Right lobe of liver (tissue), 4 donors: ENCODE data around the gene DHX30.

Experiments used
- POLR2A ChIP-seq: fragments of 450-650 bp; IDR thresholded peaks from one replicate; pipeline ENCODE4 v1.6.1; 2017; ENCODE audit warnings: antibody characterized with exemption, mild to moderate bottlenecking
- TF ChIP-seq, protein P1 (sequence below), 4 donors: fragments of 200-600 bp in 3 of 4; fragments of 450-650 bp in 1 of 4; IDR thresholded peaks; one replicate each; pipeline versions ENCODE4 v1.5.1 to v1.8.0; 2016 to 2022; ENCODE audit warnings: antibody characterized with exemption in 4 of 4, mild to moderate bottlenecking in 2 of 4
- donor health status: DM: no; HTN: no; CAD: no.
- donor health status: DM: no; HTN: no; CAD: no.
- donor health status: DM: no; HTN: yes; CAD: no.

DNA sequence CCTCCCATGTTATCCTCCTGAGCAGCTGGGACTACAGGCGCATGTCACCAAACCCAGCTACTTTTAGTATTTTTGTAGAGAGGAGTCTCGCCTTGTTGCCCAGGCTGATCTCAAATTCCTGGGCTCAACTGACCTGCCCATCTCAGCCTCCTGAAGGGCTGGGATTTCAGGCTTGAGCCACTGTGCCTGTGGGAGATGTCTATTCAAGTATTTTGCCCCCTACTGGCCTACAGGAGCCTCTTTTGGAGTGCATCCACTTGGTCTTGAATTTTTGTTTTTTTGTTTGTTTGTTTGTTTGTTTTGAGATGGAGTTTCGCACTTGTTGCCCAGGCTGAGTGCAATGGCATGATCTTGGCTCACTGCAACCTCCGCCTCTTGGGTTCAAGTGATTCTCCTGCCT, 3.2 kb upstream of the DHX30 start:
- TF ChIP-seq POLR2A: no peak
- TF ChIP-seq, protein P1, sequence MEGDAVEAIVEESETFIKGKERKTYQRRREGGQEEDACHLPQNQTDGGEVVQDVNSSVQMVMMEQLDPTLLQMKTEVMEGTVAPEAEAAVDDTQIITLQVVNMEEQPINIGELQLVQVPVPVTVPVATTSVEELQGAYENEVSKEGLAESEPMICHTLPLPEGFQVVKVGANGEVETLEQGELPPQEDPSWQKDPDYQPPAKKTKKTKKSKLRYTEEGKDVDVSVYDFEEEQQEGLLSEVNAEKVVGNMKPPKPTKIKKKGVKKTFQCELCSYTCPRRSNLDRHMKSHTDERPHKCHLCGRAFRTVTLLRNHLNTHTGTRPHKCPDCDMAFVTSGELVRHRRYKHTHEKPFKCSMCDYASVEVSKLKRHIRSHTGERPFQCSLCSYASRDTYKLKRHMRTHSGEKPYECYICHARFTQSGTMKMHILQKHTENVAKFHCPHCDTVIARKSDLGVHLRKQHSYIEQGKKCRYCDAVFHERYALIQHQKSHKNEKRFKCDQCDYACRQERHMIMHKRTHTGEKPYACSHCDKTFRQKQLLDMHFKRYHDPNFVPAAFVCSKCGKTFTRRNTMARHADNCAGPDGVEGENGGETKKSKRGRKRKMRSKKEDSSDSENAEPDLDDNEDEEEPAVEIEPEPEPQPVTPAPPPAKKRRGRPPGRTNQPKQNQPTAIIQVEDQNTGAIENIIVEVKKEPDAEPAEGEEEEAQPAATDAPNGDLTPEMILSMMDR (IDR thresholded peaks at IDR 0.05): peak; percentile 9 to 41 (median 31)
